ENCODE data around the gene IGSF8.
"Not testable (repeated sequence)": the region's sequence is repeated elsewhere in the genome, so short reads cannot be mapped to it uniquely, and the experiment has no call there.

IGSF8 gene

DNA sequence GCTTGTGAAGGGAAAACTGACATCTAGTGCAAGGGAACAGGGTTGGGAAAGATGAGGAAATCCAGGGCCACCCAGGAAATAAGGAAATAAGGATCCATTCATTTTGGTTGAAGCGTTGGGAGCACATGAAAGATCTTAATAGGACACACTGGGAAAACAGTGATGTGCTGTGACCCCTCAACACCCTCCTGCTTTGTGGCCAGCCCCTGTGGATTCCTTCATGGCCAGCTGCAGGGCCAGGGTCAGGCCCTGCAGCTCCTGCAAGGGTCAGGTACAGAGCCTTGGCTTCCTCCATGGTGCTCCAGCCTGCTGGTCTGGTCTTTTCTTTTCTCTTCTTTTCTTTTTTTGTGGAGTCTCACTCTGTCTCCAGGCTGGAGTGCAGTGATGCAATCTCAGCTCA lies 47.8 kb downstream of the IGSF8 start:
- DNase-seq (ENCODE audit: low spot score), result no peak
- TF ChIP-seq, protein P1, sequence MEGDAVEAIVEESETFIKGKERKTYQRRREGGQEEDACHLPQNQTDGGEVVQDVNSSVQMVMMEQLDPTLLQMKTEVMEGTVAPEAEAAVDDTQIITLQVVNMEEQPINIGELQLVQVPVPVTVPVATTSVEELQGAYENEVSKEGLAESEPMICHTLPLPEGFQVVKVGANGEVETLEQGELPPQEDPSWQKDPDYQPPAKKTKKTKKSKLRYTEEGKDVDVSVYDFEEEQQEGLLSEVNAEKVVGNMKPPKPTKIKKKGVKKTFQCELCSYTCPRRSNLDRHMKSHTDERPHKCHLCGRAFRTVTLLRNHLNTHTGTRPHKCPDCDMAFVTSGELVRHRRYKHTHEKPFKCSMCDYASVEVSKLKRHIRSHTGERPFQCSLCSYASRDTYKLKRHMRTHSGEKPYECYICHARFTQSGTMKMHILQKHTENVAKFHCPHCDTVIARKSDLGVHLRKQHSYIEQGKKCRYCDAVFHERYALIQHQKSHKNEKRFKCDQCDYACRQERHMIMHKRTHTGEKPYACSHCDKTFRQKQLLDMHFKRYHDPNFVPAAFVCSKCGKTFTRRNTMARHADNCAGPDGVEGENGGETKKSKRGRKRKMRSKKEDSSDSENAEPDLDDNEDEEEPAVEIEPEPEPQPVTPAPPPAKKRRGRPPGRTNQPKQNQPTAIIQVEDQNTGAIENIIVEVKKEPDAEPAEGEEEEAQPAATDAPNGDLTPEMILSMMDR (IDR thresholded peaks at IDR 0.05; ENCODE audit: extremely low read depth, missing control alignments), result no peak

DNA sequence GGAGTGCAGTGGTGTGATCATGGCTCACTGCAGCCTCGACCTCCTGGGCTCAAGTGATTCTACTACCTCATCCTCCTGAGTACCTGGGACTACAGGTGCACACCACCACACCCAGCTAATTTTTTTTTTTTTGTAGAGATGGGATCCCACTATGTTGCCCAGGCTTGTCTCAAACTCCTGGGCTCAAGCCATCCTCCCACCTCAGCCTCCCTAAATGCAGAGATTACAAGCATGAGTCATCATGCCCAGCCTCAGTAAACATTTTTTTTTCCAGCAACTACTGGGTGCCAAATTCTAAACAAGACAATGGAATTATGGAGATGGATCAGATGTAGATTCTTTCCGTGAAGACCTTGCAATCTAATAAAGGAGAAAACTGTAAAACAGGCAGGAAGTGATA lies 48.2 kb downstream of the IGSF8 start:
- DNase-seq (ENCODE audit: low spot score), result not testable (repeated sequence)

DNA sequence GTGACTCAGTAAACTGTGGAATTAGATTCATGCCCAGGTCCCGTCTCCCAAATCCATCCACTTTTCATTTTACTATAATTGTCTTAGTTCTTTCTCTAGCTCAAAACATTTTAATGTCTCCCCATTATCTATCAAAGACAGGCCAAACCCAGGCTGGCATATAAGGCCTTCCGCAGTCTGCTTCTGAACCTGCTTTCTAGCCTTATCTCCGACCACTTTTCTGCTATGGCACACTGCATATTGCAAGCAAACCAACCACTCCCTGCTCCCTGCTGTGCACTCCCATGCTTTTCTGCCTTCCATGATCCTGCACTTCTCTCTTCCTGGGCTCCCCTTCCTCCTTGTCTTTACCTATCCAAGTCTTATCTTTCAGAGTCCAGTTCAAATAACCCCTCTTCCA lies 49.3 kb downstream of the IGSF8 start:
- no peak for DNase-seq (ENCODE audit: low spot score)
- TF ChIP-seq, protein P1 (IDR thresholded peaks at IDR 0.05; ENCODE audit: extremely low read depth, missing control alignments), result no peak

DNA sequence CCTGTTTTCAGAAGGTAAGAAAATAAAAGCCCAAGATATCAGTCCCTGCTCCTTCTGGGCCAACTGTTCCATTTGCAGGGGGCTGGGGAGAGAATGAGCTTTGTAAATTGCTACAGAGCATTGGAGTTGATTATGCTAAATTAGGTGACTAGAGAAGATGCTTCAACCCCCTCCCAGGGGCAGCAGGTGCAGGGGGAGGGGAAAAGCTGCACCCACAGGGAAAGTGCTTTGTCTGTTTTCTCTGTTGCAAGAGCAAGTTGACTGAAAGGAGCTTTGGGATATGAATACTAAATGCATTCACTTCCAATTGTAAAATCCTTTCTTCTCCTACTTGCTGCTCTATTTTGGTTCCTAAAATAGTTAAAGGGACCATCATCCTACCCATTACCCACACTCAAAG lies 50.1 kb downstream of the IGSF8 start:
- no peak for DNase-seq (ENCODE audit: low spot score)
- TF ChIP-seq, protein P1 (IDR thresholded peaks at IDR 0.05; ENCODE audit: extremely low read depth, missing control alignments), result no peak

DNA sequence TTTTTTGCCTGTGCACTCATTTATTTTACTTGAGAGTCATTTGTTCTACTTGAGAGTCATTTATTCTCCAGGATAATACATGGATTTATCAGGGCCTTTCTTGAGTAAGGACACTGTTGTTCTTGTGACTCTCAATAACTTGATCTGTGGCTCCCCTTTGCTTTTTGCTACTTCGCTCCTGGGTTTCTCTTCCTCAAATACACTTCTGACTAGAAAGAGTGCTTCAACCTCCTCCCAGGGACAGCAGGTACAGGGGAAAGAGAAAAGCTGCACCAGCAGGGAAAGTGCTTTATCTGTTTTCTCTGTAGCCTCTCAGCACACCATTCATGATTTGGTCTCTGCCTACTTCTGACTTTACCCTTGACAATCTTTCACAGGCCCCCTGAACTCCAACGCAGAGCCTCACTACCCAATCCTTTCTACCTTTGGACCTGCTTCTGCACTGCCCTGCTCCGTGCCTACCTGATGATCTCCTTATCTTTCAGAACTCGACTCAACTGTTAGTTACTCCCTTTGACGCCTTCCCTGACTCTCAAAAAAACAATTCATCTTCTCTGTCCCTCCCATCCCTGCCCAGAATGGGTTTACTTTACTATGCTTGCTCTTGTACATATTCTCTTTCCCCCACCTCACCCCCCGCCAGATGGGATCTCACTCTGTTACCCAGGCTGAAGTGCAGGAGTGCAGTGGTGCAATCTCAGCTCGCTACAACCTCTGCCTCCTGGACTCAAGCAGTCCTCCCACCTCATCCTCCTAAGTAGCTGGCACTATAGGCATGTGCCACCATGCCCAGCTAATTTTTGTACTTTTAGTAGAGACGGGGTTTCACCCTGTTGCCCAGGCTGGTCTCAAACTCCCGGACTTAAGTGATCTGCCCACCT lies 51.1 kb downstream of the IGSF8 start:
- TF ChIP-seq, protein P1 (IDR thresholded peaks at IDR 0.05; ENCODE audit: extremely low read depth, missing control alignments), result no peak
- DNase-seq (ENCODE audit: low spot score), result no peak

DNA sequence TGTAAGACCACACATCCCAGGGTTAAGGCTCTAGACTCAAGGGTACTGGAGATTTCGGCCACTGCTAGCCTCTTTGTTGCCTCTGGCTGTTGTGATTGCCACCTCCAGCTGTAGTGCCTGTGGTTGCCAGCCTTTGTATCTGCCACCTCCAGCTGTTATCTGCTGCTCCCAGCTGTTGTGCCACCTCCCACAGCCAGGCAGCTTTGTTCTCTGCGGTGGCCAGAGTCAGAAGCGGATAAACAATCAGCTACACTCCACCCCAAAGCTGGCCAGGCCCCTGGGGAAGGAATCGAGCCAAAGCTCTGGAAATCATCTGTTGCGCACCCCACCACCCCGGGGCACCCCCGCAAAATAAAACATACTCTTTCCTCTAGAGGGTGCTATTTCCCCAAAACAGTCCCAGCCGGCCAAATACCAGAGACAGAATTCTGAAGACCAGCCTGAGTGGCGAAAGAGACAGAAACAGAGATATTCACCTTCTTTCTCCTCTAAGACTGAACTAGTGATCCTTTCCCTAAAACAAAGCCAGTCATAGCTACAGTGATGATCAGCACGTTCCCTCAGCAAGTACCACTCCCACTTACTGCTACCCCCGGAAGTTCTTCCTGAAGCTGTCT lies 51.8 kb downstream of the IGSF8 start:
- peak; percentile 80 for DNase-seq (ENCODE audit: low spot score)
- TF ChIP-seq, protein P1 (IDR thresholded peaks at IDR 0.05; ENCODE audit: extremely low read depth, missing control alignments), result peak; percentile 46

DNA sequence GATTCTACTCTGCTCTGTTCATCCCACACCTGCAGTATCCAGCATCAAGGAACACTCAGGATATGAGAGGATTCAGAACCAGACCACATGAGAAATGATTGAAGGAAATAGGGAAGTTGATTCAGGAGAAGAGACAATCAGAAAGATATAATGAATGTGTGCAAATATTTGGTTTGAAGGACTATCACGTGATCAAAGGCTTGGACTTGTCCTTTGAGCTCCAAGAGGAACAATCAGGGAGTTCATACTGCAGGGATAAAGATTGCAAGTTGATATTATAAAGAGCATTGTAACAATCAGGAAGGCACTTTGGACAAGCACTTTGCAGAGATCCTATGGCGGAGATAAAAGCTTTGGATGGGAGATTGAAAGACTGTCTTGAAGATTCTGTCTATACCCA lies 52.8 kb downstream of the IGSF8 start:
- TF ChIP-seq, protein P1 (IDR thresholded peaks at IDR 0.05; ENCODE audit: extremely low read depth, missing control alignments), result no peak
- no peak for DNase-seq (ENCODE audit: low spot score)

Measured in GM20000 (cell line).